HG03457 (cell line): ENCODE measurements around the gene NUDT21.
A peak's percentile ranks its signal among the peaks of the same experiment; 100 is the strongest.
"Not testable (repeated sequence)": the region's sequence is repeated elsewhere in the genome, so short reads cannot be mapped to it uniquely, and the experiment has no call there.

Experiments used
- ATAC-seq: cut with Tn5 transposase; IDR thresholded peaks from one replicate; pipeline ENCODE4 v1.9.1; 2021; ENCODE audit warnings: moderate number of reproducible peaks; ENCODE audit not compliant: unreplicated experiment

The NUDT21 gene

GRCh38 chr16:56450986-56451752, at the start of gene NUDT21, which contains the start of gene OGFOD1:
Gene NUDT21, minus strand, starts transcription at chr16:56451332. Its CDS starts 130 bp downstream, at chr16:56451202.
Gene OGFOD1, plus strand, starts transcription at chr16:56451554. Its CDS starts 59 bp downstream, at chr16:56451613.
- ATAC-seq = peak; percentile 96

DNA sequence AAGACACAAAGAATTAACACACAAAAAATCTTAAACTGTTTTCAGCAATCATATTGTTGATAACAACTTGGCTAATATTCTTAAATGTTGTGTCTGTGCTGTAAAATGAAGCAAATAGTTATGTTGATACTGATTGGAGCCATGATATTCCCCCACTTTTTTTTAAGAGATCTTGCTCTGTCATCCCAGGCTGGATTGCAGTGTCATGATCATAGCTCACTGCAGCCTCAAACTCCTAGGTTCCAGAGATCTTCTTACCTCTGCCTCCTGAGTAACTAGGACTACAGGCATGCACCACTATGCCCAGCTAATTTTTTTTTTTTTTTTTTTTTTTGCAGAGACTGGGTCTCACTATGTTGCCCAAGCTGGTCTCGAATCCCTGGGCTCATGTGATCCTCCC, 42.7 kb upstream of the NUDT21 start:
- no peak for ATAC-seq

GRCh38 chr16:56493126-56493525, 42.0 kb upstream of the NUDT21 start:
- ATAC-seq = no peak

DNA sequence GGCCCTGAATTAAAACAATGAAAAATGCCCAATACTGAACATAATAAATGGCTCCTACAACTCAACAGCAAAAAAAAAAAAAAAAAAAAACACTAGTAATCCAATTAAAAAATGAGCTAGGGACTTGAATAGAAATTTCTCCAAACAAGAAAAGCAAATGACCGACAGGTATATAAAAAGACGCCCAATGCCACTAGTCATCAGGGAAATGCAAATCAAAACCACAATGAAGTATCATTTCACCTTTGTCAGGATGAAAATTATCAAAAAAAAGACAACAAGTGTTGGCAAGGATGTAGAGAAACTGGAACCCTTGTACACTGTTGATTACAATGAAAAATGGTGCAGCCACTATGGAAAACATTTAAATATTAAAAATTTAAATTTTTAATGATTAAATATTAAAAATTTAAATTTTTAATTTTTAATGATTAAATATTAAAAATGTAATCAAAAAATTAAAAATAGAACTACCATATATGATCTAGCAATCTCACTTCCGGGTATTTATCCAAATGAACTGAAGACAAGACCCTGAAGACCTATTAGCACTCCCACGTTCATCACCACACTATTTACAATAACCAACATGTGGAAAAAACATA, 40.6 kb upstream of the NUDT21 start:
- no peak for ATAC-seq

- ATAC-seq = not testable (repeated sequence)
Observed at GRCh38 chr16:56488868-56489267, 37.7 kb upstream of the NUDT21 start.

GRCh38 chr16:56488035-56488434, 36.9 kb upstream of the NUDT21 start:
- ATAC-seq = no peak

- no peak for ATAC-seq
Observed at GRCh38 chr16:56483394-56483793, 32.3 kb upstream of the NUDT21 start.

GRCh38 chr16:56482683-56483236, 31.6 kb upstream of the NUDT21 start:
- ATAC-seq = no peak

DNA sequence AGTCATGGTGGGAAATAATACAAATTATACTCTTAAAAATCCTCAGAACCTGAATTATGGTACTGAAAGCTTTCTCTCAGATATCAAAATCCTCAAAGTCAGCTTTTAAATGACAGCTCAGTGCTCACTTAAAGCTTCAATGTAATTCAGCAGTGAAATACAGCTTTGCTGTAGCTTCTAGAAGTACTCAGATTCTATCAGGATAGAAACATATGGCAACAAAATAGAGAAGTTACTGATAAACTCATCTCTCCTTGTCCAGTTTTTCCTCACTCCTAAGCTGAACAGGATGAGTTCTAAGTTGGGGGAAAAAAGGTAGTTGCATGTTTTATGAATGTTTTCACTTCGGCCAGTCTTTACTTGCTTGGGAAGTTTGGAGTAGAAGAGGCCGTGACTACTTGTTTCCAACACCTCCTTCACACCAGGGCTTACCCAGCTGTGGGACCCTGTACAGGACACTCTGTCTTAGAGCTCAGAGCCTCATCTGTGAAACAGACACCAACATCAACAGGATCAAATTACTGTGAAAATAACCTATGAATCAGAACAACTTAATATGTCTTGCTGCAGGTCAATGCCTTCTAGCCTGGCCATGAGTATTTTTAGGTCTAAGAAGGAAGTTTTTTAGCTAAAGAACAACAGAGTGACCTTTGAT, 30.5 kb upstream of the NUDT21 start:
- no peak for ATAC-seq

- no peak for ATAC-seq
Observed at GRCh38 chr16:56480776-56481467, 29.8 kb upstream of the NUDT21 start.

DNA sequence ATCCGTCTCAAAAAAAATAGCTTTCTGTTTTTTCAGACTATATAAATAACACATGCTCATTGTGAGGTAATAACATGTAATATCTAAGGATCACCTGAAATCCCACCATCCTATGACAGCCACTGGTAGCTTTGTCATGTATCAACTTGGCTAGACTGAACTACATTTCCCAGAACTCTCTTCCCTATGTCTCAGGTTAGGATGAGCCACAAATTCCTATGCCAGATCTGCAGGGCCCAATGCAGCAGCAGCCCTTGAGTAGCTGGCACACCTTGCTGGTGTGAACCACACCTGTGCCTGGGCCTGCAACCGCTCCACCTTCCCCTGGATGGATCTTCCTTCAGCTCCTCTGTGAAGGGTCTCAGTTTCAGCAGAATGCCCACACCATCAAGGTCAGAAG, 28.3 kb upstream of the NUDT21 start:
- ATAC-seq = no peak

- no peak for ATAC-seq
Observed at GRCh38 chr16:56478281-56479049, 27.3 kb upstream of the NUDT21 start.

GRCh38 chr16:56477096-56477878, 26.2 kb upstream of the NUDT21 start:
- no peak for ATAC-seq

DNA sequence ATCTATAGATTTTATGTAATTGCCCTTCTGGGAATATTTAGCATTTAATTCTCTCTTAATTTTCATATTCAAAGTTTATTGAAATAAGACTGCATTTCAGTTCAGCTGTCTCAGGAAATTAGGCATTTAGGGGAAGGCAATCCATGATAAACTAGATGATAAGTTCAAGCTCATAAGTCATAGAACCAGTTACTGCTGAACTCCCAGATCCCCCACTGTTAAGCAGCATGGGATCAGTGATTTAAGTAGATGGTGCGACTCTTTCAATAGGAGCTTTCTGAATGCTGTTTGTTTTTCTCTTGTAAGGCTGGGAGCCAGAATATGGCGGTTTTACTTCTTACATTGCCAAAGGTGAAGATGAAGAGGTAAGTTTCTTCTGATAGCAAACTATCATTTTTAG, 24.1 kb upstream of the NUDT21 start:
- ATAC-seq = no peak

DNA sequence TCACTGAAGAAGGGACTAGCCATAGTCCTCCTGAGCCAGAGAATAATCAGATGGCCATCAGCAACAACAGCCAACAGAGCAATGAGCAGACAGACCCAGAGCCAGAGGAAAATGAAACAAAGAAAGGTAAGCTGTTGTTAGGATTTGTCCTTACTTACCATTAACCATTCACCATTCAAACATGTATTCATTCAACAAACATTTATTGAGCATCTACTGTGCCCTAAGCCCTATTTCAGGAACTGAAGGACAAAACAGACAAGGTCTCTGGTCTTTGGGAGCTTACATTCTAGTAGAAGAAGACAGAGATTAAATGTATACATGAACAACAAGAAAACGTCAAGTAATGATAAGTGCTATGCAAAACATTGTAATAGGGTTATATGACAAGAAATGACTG, 19.5 kb upstream of the NUDT21 start:
- ATAC-seq = no peak

DNA sequence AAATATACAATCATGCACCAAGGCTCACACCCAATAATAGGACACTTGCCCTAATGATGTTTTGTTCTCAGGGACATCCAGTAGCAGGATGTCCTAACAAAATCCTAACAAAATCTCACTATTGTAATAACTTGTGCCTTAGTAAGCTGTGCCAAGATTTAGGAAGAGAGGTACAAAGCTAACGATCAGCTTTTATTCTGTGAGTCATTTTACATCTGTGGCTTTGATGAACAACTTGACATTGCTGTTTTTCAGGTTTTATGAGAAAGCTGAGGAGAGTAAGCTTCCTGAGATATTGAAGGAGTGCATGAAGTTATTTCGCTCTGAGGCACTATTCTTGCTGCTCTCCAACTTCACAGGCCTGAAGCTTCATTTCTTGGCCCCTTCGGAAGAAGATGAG, 19.1 kb upstream of the NUDT21 start:
- ATAC-seq = no peak

GRCh38 chr16:56469748-56470147, 18.6 kb upstream of the NUDT21 start:
- ATAC-seq = no peak

GRCh38 chr16:56468800-56469199, 17.7 kb upstream of the NUDT21 start:
- ATAC-seq = no peak

DNA sequence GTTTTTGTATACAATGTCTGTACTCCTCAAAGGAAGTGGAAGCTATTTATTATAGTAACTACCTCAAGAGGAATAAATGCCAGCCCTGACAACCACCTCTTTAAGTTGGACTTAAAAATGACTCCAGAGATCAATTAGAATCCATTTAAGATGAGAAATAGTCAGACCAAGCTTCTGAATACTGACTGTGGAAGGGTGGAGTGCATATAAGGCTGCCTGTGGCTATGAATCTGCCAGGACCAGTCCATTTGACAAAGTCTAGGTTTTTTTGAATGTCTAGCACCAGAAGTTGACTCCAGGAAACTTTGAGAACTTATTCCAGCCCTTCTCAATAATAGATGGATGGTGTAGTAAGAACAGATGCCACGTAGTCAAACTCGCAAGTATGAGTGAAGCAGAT, 15.2 kb upstream of the NUDT21 start:
- ATAC-seq = no peak

DNA sequence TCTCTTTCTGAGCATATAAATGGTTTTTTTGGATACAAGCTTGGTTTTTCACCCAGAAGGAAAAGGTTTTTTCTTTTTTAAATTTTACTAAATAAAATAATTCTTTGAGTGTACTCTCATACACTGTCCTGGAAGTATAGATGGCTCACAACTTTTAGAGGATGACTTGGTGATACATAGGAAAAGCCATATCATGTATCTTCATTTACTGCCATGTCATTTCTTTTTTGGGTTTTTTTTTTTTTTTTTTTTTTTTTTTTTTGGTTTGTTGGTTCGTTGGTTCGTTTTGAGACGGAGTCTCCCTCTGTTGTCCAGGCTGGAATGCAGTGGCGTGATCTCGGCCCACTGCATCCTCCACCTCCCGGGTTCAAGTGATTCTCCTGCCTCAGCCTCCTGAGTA, 12.0 kb upstream of the NUDT21 start:
- no peak for ATAC-seq
